HCT116 (cell line): ENCODE data around the gene POLG. TPM values are rescaled to one million over a fixed set of nuclear protein-coding genes. Genes with fewer than 3 reads are reported as not detected.

Source experiments
- ATAC-seq: fragments of 200-7000 bp; cut with Tn5 transposase; 2 replicates; pipeline ENCODE4 v1.9.1; 2020; ENCODE audit warnings: mild to moderate bottlenecking, moderate library complexity
- BruUV-seq: library from RNA; stranded (reverse); fragments of 400-500 nt; replicated peaks from 2 replicates; lab custom pipeline; 2021; lab: Mats Ljungman, UMichigan
- CTCF ChIA-PET: fragments of 300-600 bp; sonication (Branson Sonifier 250); formaldehyde crosslinking; loops from one replicate; lab custom pipeline; 2021; ENCODE audit warnings: antibody characterized with exemption; lab: Charles Lee
- POLR2A ChIA-PET: fragments of 300-600, 350-600 bp; sonication (Branson Sonifier 250); formaldehyde crosslinking; loops from one replicate; lab custom pipeline; 2021; ENCODE audit warnings: antibody characterized with exemption; lab: Charles Lee
- RAD21 ChIA-PET, 2 experiments: fragments of 300-600 bp; sonication (Branson Sonifier 250); formaldehyde crosslinking; loops; one replicate each; lab custom pipeline; 2023; ENCODE audit warnings: low total read pairs in 2 of 2; ENCODE audit not compliant: uncharacterized antibody in 2 of 2, unreplicated experiment in 2 of 2, low non-redundant PET in 1 of 2; lab: Charles Lee
- DNase-seq: peaks from one replicate; pipeline ENCODE4 v3.0.0-alpha.2; 2010; ENCODE audit warnings: low read depth, low spot score
- H2AFZ ChIP-seq: fragments of 200-600 bp; shearing (Covaris generic), sonication (generic); 2 replicates; pipeline ENCODE4 v1.6.1; 2017; ENCODE audit warnings: low read depth, mixed run types, mixed read lengths, antibody characterized with exemption, low read length; ENCODE audit not compliant: poor library complexity, severe bottlenecking
- H3K27ac ChIP-seq: 2 replicates; pipeline ENCODE4 v1.5.1; 2012; ENCODE audit warnings: low read depth, low read length
- H3K27me3 ChIP-seq: fragments of 200-600 bp; sonication (generic); 2 replicates; pipeline ENCODE4 v1.6.1; 2016; ENCODE audit warnings: mixed run types, low read length, mixed read lengths; ENCODE audit not compliant: insufficient read depth
- H3K36me3 ChIP-seq, 2 experiments: fragments of 200-500 bp in 1 of 2; fragments of 200-600 bp in 1 of 2; sonication (Bioruptor generic) in 1 of 2; sonication (generic) in 1 of 2; 2 replicates each; pipeline versions ENCODE4 v1.5.1 to v1.6.1; 2014 to 2016; ENCODE audit warnings: low read length in 2 of 2, inconsistent platforms in 1 of 2, mixed read lengths in 1 of 2, mixed run types in 1 of 2; ENCODE audit not compliant: insufficient read depth in 2 of 2, control insufficient read depth in 1 of 2
- H3K4me1 ChIP-seq, 2 experiments: fragments of 200-600 bp in 1 of 2; sonication (generic) in 1 of 2; 2 replicates each; pipeline versions ENCODE4 v1.5.1 to v1.6.1; 2012 to 2017; ENCODE audit warnings: low read length in 2 of 2, inconsistent platforms in 1 of 2, mild to moderate bottlenecking in 1 of 2, mixed read lengths in 1 of 2, mixed run types in 1 of 2, moderate library complexity in 1 of 2; ENCODE audit not compliant: insufficient read depth in 2 of 2, control insufficient read depth in 1 of 2
- H3K4me2 ChIP-seq: fragments of 200-600 bp; sonication (generic); 2 replicates; pipeline ENCODE4 v1.6.1; 2017; ENCODE audit warnings: mixed run types, low read length, mixed read lengths
- H3K4me3 ChIP-seq, 2 experiments: fragments of 200-600 bp in 1 of 2; sonication (generic) in 1 of 2; replicated peaks in 1 of 2; 2 replicates each; pipeline ENCODE4 v1.5.1; 2011 to 2016; ENCODE audit warnings: low read length in 2 of 2, control low read depth in 1 of 2, low read depth in 1 of 2, mild to moderate bottlenecking in 1 of 2, mixed read lengths in 1 of 2, mixed run types in 1 of 2
- H3K79me2 ChIP-seq: fragments of 200-600 bp; sonication (generic); 2 replicates; pipeline ENCODE4 v1.6.1; 2017; ENCODE audit warnings: mild to moderate bottlenecking, mixed run types, low read length, moderate library complexity, mixed read lengths; ENCODE audit not compliant: insufficient read depth
- H3K9ac ChIP-seq: fragments of 200-600 bp; sonication (generic); 2 replicates; pipeline ENCODE4 v1.6.1; 2016; ENCODE audit warnings: low read length, mixed read lengths
- H3K9me2 ChIP-seq: fragments of 200-600 bp; sonication (generic), shearing (Covaris generic); 2 replicates; pipeline ENCODE4 v1.6.1; 2017; ENCODE audit warnings: mixed run types, mild to moderate bottlenecking, moderate library complexity; ENCODE audit not compliant: insufficient read depth
- H3K9me3 ChIP-seq, 2 experiments: fragments of 200-500 bp in 1 of 2; fragments of 200-600 bp in 1 of 2; sonication (Bioruptor generic) in 1 of 2; sonication (generic) in 1 of 2; 2 replicates each; pipeline ENCODE4 v1.6.1; 2014 to 2017; ENCODE audit warnings: low read length in 2 of 2, mixed read lengths in 2 of 2, inconsistent platforms in 1 of 2, low read depth in 1 of 2, mild to moderate bottlenecking in 1 of 2, mixed run types in 1 of 2, moderate library complexity in 1 of 2; ENCODE audit not compliant: control insufficient read depth in 1 of 2, insufficient read depth in 1 of 2
- H4K20me1 ChIP-seq: fragments of 200-600 bp; sonication (generic), shearing (Covaris generic); 2 replicates; pipeline ENCODE4 v1.6.1; 2017; ENCODE audit warnings: mixed run types, mild to moderate bottlenecking, moderate library complexity; ENCODE audit not compliant: insufficient read depth
- ELF1 ChIP-seq: IDR thresholded peaks from 2 replicates; pipeline ENCODE4 v1.6.1; 2012; ENCODE audit warnings: low read depth, borderline replicate concordance
- EZH2phosphoT487 ChIP-seq: fragments of 200-600 bp; IDR thresholded peaks from 2 replicates; pipeline ENCODE4 v1.6.1; 2018; ENCODE audit warnings: antibody characterized with exemption, borderline replicate concordance
- JUND ChIP-seq: IDR thresholded peaks from 2 replicates; pipeline ENCODE4 v1.6.1; 2012
- TCF7L2 ChIP-seq: IDR thresholded peaks from 2 replicates; pipeline ENCODE4 v1.7.0; 2011; ENCODE audit warnings: borderline replicate concordance, inconsistent platforms; ENCODE audit not compliant: insufficient read depth, insufficient read length; ENCODE audit errors: extremely low read depth
- YY1 ChIP-seq: IDR thresholded peaks from 2 replicates; pipeline ENCODE4 v1.6.1; 2011; ENCODE audit warnings: low read length, low read depth, moderate library complexity, mild to moderate bottlenecking; ENCODE audit not compliant: insufficient replicate concordance; ENCODE audit errors: extremely low read depth
- intact Hi-C: fragments of 100-400 bp; cut with micrococcal nuclease; formaldehyde crosslinking; loops from 2 replicates; pipeline ENCODE4 v1.10.0; 2022
- total RNA-seq: library from RNA; stranded (reverse); gene quantifications from one replicate; pipeline ENCODE4 v1.2.1, GENCODE V29; 2021; ENCODE audit not compliant: unreplicated experiment
- TF ChIP-seq, protein P1 (sequence below): IDR thresholded peaks from 2 replicates; pipeline ENCODE4 v1.6.1; 2012; ENCODE audit warnings: low read depth
- TF ChIP-seq, protein P2 (sequence below): IDR thresholded peaks from 2 replicates; pipeline ENCODE4 v1.6.1; 2012
- TF ChIP-seq, protein P3 (sequence below): IDR thresholded peaks from 2 replicates; pipeline ENCODE4 v1.6.1; 2012

The POLG gene
- total RNA-seq, 1 experiment from 2014 or later, result 72.7 TPM

DNA sequence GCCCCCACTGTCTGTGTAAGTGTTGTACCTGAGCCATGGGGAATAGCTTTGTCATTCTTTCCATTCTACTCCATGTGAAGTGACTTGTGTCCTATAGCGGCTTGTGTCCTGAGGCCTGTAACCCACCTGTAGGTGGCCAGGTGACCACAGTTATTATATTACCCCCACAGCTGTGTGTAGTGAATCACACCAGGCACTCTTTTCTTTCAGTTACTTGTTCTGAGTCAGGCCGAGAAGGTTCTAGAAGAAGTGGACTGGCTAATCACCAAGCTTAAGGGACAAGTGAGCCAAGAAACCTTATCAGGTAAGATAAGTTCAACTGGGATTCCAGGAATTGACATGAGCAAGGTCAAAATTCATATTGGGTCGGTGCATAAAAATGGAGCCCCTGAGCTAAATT, 29.2 kb downstream of the POLG start:
- RAD21 ChIA-PET, result no interaction called here
- H2AFZ ChIP-seq, result no peak overlapping the region
- no peak for TF ChIP-seq TCF7L2
- no peak for TF ChIP-seq EZH2phosphoT487
- TF ChIP-seq JUND, result no peak
- TF ChIP-seq, protein P1, sequence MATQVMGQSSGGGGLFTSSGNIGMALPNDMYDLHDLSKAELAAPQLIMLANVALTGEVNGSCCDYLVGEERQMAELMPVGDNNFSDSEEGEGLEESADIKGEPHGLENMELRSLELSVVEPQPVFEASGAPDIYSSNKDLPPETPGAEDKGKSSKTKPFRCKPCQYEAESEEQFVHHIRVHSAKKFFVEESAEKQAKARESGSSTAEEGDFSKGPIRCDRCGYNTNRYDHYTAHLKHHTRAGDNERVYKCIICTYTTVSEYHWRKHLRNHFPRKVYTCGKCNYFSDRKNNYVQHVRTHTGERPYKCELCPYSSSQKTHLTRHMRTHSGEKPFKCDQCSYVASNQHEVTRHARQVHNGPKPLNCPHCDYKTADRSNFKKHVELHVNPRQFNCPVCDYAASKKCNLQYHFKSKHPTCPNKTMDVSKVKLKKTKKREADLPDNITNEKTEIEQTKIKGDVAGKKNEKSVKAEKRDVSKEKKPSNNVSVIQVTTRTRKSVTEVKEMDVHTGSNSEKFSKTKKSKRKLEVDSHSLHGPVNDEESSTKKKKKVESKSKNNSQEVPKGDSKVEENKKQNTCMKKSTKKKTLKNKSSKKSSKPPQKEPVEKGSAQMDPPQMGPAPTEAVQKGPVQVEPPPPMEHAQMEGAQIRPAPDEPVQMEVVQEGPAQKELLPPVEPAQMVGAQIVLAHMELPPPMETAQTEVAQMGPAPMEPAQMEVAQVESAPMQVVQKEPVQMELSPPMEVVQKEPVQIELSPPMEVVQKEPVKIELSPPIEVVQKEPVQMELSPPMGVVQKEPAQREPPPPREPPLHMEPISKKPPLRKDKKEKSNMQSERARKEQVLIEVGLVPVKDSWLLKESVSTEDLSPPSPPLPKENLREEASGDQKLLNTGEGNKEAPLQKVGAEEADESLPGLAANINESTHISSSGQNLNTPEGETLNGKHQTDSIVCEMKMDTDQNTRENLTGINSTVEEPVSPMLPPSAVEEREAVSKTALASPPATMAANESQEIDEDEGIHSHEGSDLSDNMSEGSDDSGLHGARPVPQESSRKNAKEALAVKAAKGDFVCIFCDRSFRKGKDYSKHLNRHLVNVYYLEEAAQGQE, result no peak
- TF ChIP-seq, protein P2, sequence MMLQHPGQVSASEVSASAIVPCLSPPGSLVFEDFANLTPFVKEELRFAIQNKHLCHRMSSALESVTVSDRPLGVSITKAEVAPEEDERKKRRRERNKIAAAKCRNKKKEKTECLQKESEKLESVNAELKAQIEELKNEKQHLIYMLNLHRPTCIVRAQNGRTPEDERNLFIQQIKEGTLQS, result no peak
- no peak for TF ChIP-seq YY1
- TF ChIP-seq, protein P3, sequence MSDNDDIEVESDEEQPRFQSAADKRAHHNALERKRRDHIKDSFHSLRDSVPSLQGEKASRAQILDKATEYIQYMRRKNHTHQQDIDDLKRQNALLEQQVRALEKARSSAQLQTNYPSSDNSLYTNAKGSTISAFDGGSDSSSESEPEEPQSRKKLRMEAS, result no peak
- TF ChIP-seq ELF1, result no peak
- no peak overlapping the region for H3K4me3 ChIP-seq
- H3K9ac ChIP-seq, result no peak overlapping the region
- no peaks in the 10 kb centered on the region for H3K4me1 ChIP-seq
- H3K36me3 ChIP-seq, result peaks cover 44 to 64% of the 10 kb centered on the region in 2 experiments
- H3K4me2 ChIP-seq, result no peak overlapping the region
- intact Hi-C loops, result no loop called here
- no TSS peak for BruUV-seq
- no peaks in the 10 kb centered on the region for H4K20me1 ChIP-seq
- no peaks in the 10 kb centered on the region for H3K9me3 ChIP-seq
- no peaks in the 10 kb centered on the region for H3K27me3 ChIP-seq
- no peak for ATAC-seq
- no peak for DNase-seq
- CTCF ChIA-PET, result no interaction called here
- POLR2A ChIA-PET, result interaction anchor here (0.6 kb wide), 1 partner anchor 9 kb away, joined by 3 read pairs; no protein-coding TSS in a partner anchor
- no peaks in the 10 kb centered on the region for H3K79me2 ChIP-seq
- H3K9me2 ChIP-seq, result no peaks in the 10 kb centered on the region
- no peak overlapping the region for H3K27ac ChIP-seq
